Measurements from ENCODE around the gene OR10A6. TPM values are rescaled to one million over a fixed set of nuclear protein-coding genes. Genes with fewer than 3 reads are reported as not detected.

The OR10A6 gene, protein sequence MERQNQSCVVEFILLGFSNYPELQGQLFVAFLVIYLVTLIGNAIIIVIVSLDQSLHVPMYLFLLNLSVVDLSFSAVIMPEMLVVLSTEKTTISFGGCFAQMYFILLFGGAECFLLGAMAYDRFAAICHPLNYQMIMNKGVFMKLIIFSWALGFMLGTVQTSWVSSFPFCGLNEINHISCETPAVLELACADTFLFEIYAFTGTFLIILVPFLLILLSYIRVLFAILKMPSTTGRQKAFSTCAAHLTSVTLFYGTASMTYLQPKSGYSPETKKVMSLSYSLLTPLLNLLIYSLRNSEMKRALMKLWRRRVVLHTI
- not detected in 5 replicates for total RNA-seq (2022; extraction: Qiagen RNA extraction; ENCODE audit: low read depth)

DNA sequence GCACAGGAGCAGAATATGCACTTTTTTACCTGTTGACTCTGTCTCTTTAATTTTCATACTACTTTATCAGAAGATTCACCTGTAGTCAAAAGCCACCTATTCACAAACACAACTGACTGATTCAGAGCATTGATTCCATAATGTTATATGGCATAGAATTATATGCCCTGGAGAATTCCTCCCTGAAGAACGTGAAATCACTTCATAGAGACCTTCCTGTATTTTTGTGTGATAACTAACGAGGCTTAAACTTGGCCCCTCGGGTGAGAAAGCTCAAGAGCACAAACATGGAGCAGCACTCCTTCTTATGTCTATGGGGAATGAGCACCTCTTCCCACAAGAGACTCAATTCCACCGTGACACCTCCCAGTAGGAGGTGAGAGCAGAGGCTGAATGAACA lies at the start of gene OR10A6:
Gene OR10A6, minus strand, starts transcription at position 101 of the 400 bp plus-strand sequence. CDS start 2,606 bp downstream, outside the sequence.

DNA sequence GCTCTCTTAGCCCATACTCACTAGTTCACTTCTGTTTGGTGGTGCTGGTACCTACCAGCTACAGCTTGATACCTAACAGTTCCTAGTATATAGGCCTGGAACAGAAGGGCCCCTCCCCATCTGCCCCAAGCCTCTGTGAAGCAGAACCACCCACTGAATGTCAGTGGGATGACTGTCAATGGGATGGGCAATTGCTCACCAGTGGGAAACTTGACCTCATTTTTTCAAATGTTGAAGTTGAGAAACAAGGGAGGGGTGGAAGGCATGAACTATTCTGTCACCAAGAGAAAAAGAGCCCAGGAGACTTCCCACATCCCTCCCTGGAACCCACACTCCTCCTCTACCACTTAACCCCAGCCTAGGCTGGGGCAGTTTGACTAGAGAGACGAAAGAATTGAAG lies 34.3 kb upstream of the OR10A6 start, which contains the start of gene NLRP10:
Gene NLRP10, minus strand, starts transcription at position 62 of the 400 bp plus-strand sequence. CDS start 1,952 bp downstream, outside the sequence.

DNA sequence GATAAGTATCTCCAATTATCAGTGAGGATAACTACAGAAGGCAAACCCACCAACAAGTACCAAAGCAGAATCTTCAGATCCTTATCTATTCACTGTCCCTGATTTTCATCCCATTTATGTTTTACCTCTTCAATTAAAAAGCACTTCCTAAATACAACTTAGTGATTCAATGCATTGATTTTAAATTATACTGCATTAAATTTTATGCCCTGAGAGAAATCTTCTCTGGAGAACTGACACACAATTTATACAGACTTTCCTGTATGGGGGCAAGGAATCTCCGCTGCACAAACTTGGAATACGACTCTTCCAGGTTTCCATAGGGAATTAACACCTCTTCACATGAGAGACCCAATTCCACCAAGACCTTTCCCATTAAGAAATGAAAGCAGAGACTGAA lies 10.5 kb upstream of the OR10A6 start, which contains the start of gene OR10A3:
Gene OR10A3, minus strand, starts transcription at position 101 of the 400 bp plus-strand sequence. CDS start 2,188 bp downstream, outside the sequence.

Other genes starting within 250 kb of the OR10A6 start
- not detected in 5 replicates for gene OVCH2, start 224.8 kb downstream of the OR10A6 start, total RNA-seq (2022; extraction: Qiagen RNA extraction; ENCODE audit: low read depth)
- gene OR5P2, start 134.3 kb downstream of the OR10A6 start, total RNA-seq (2022; extraction: Qiagen RNA extraction; ENCODE audit: low read depth) = not detected in 5 replicates
- not detected in 5 replicates for gene OR5P3, start 100.4 kb downstream of the OR10A6 start, total RNA-seq (2022; extraction: Qiagen RNA extraction; ENCODE audit: low read depth)
- gene OR10A3, start 10.4 kb upstream of the OR10A6 start, total RNA-seq (2022; extraction: Qiagen RNA extraction; ENCODE audit: low read depth) = not detected in 5 replicates
- not detected in 5 replicates for gene NLRP10, start 34.2 kb upstream of the OR10A6 start, total RNA-seq (2022; extraction: Qiagen RNA extraction; ENCODE audit: low read depth)
- 256 to 335 TPM (median 326 TPM) in 5 replicates for gene EIF3F, start 56.1 kb upstream of the OR10A6 start, total RNA-seq (2022; extraction: Qiagen RNA extraction; ENCODE audit: low read depth)
- gene TUB, start 149.9 kb upstream of the OR10A6 start, total RNA-seq (2022; extraction: Qiagen RNA extraction; ENCODE audit: low read depth) = 5.1 to 7.9 TPM (median 7.5 TPM) in 5 replicates
- 1.8 to 3.7 TPM (median 2.9 TPM) in 5 replicates for gene RIC3, start 237.8 kb upstream of the OR10A6 start, total RNA-seq (2022; extraction: Qiagen RNA extraction; ENCODE audit: low read depth)

Measured in A549 treated with ZK216348 at 1 μM for 4 hours (cell line).